K562 (cell line): ENCODE results near the gene FIZ1. TPM values are rescaled to one million over a fixed set of nuclear protein-coding genes. Genes with fewer than 3 reads are reported as not detected.

Experiments
- ATF3 ChIP-seq, 2 experiments: fragments of 450-650 bp in 1 of 2; sonication (generic) in 1 of 2; formaldehyde crosslinking in 1 of 2; IDR thresholded peaks in 1 of 2; conservative IDR thresholded peaks in 1 of 2; 2 replicates each; pipeline versions ENCODE4 v1.6.1 to v1.8.1; 2016 to 2023; ENCODE audit warnings: mild to moderate bottlenecking in 2 of 2, moderate library complexity in 2 of 2, inconsistent platforms in 1 of 2, missing genetic modification reagents in 1 of 2
- BCOR ChIP-seq: fragments of 450-650 bp; IDR thresholded peaks from 2 replicates; pipeline ENCODE4 v1.6.1; 2016
- CBX3 ChIP-seq, 2 experiments: IDR thresholded peaks; 1 replicate in 1 of 2; 2 replicates in 1 of 2; pipeline ENCODE4 v1.6.1; 2012; ENCODE audit warnings: inconsistent platforms in 2 of 2, low read length in 2 of 2, borderline replicate concordance in 1 of 2, control low read depth in 1 of 2
- CBX8 ChIP-seq: fragments of 200-600 bp; sonication (generic); IDR thresholded peaks from 2 replicates; pipeline ENCODE4 v1.6.1; 2012; ENCODE audit warnings: borderline replicate concordance, mixed run types, low read depth, mild to moderate bottlenecking, moderate library complexity, mixed read lengths, low read length, control low read depth, inconsistent platforms; ENCODE audit not compliant: poor library complexity, severe bottlenecking; ENCODE audit errors: extremely low read depth
- CHD2 ChIP-seq: IDR thresholded peaks from 2 replicates; pipeline ENCODE4 v1.6.1; 2011; ENCODE audit warnings: low read depth, low read length
- ERF ChIP-seq: fragments of 450-650 bp; formaldehyde crosslinking; IDR thresholded peaks from 2 replicates; pipeline ENCODE4 v1.4.0; 2020; ENCODE audit warnings: mild to moderate bottlenecking, mixed read lengths
- ESRRA ChIP-seq: fragments of 450-650 bp; IDR thresholded peaks from 2 replicates; pipeline ENCODE4 v1.6.1; 2014; ENCODE audit warnings: low read depth, mild to moderate bottlenecking, moderate library complexity, borderline replicate concordance
- L3MBTL2 ChIP-seq: fragments of 450-650 bp; IDR thresholded peaks from 2 replicates; pipeline ENCODE4 v1.6.1; 2016; ENCODE audit warnings: mild to moderate bottlenecking, moderate library complexity
- MAFF ChIP-seq: IDR thresholded peaks from 2 replicates; pipeline ENCODE4 v1.6.1; 2012; ENCODE audit warnings: low read length, improper control_type of control experiment
- MCM7 ChIP-seq, 2 experiments: fragments of 450-650 bp; IDR thresholded peaks; 2 replicates each; pipeline ENCODE4 v1.6.1; 2016 to 2018
- MTA3 ChIP-seq: fragments of 450-650 bp; formaldehyde crosslinking; IDR thresholded peaks from 2 replicates; pipeline ENCODE4 v1.6.1; 2017; ENCODE audit warnings: mild to moderate bottlenecking, borderline replicate concordance
- NCOA2 ChIP-seq, 2 experiments: fragments of 450-650 bp; IDR thresholded peaks; 2 replicates each; pipeline ENCODE4 v1.6.1; 2018; ENCODE audit warnings: mild to moderate bottlenecking in 2 of 2, moderate library complexity in 1 of 2; ENCODE audit not compliant: partially characterized antibody in 2 of 2
- NONO ChIP-seq, 2 experiments: fragments of 200-400 bp in 1 of 2; fragments of 450-650 bp in 1 of 2; formaldehyde crosslinking in 1 of 2; IDR thresholded peaks; 2 replicates each; pipeline ENCODE4 v1.6.1; 2017; ENCODE audit warnings: low read depth in 2 of 2, mild to moderate bottlenecking in 2 of 2, moderate library complexity in 2 of 2, low read length in 1 of 2
- NR4A1 ChIP-seq, 2 experiments: fragments of 250-450 bp in 1 of 2; fragments of 450-650 bp in 1 of 2; sonication (Bioruptor Pico) in 1 of 2; IDR thresholded peaks; 2 replicates each; pipeline versions ENCODE4 v1.4.0 to v1.6.1; 2016 to 2020; ENCODE audit warnings: mild to moderate bottlenecking in 2 of 2, missing compliant biosample characterization in 1 of 2, missing genetic modification characterization in 1 of 2, moderate library complexity in 1 of 2
- PRMT5 ChIP-seq: sonication (generic); formaldehyde crosslinking; IDR thresholded peaks from 2 replicates; pipeline ENCODE4 v1.5.0; 2020; ENCODE audit warnings: missing genetic modification reagents
- RAD21 ChIP-seq, 2 experiments: fragments of 250-450 bp in 1 of 2; fragments of 450-650 bp in 1 of 2; sonication (Bioruptor Pico) in 1 of 2; formaldehyde crosslinking in 1 of 2; IDR thresholded peaks in 1 of 2; conservative IDR thresholded peaks in 1 of 2; 2 replicates each; pipeline versions ENCODE4 v1.4.0 to v1.8.0; 2020 to 2022; ENCODE audit warnings: mild to moderate bottlenecking in 2 of 2, moderate library complexity in 1 of 2
- SNIP1 ChIP-seq: fragments of 450-650 bp; IDR thresholded peaks from 2 replicates; pipeline ENCODE4 v1.7.1; 2017; ENCODE audit warnings: low read depth, mild to moderate bottlenecking
- TAF9B ChIP-seq: fragments of 450-650 bp; IDR thresholded peaks from 2 replicates; pipeline ENCODE4 v1.6.1; 2018; ENCODE audit warnings: mild to moderate bottlenecking; ENCODE audit not compliant: partially characterized antibody
- TFAM ChIP-seq: fragments of 250-450 bp; sonication (Bioruptor Pico); conservative IDR thresholded peaks from 2 replicates; pipeline ENCODE4 v1.5.0; 2021; ENCODE audit warnings: mild to moderate bottlenecking, moderate library complexity
- U2AF1 ChIP-seq: fragments of 200-400 bp; formaldehyde crosslinking; optimal IDR thresholded peaks from 2 replicates; pipeline ENCODE3; 2017; ENCODE audit warnings: mild to moderate bottlenecking, low read depth, low read length, moderate library complexity
- ZBTB9 ChIP-seq: fragments of 450-650 bp; formaldehyde crosslinking; IDR thresholded peaks from 2 replicates; pipeline ENCODE4 v1.4.0; 2020; ENCODE audit warnings: mild to moderate bottlenecking, moderate library complexity
- ZNF274 ChIP-seq: IDR thresholded peaks from 2 replicates; pipeline ENCODE4 v1.6.1; 2011; ENCODE audit warnings: low read depth, mild to moderate bottlenecking, low read length, moderate library complexity, borderline replicate concordance
- ZNF586 ChIP-seq: fragments of 450-650 bp; formaldehyde crosslinking; conservative IDR thresholded peaks from 2 replicates; pipeline ENCODE4 v1.4.0; 2020; ENCODE audit warnings: mild to moderate bottlenecking, moderate library complexity
- ZNF589 ChIP-seq: fragments of 200-800 bp; sonication (Bioruptor generic); IDR thresholded peaks from 2 replicates; pipeline ENCODE4 v1.6.1; 2016; ENCODE audit warnings: low read depth, missing genetic modification characterization, missing compliant biosample characterization
- ZNF668 ChIP-seq: fragments of 250-450 bp; sonication (Bioruptor Pico); IDR thresholded peaks from 2 replicates; pipeline ENCODE4 v1.8.0; 2022; ENCODE audit warnings: mild to moderate bottlenecking, inconsistent platforms
- ZNF699 ChIP-seq: fragments of 250-450 bp; sonication (Bioruptor Pico); IDR thresholded peaks from 2 replicates; pipeline ENCODE4 v1.8.0; 2021; ENCODE audit warnings: mild to moderate bottlenecking, moderate library complexity; ENCODE audit not compliant: insufficient replicate concordance
- polyA plus RNA-seq, 8 experiments: library from polyadenylated mRNA; depleted of rRNA in 4 of 8; stranded (reverse) in 5 of 8; unstranded in 3 of 8; fragments of >200 nt; fragmentation: Nextera tagmentation in 2 of 8; fragmentation: Illumina TruSeq in 1 of 8; extraction: Ambion mirVana in 2 of 8; extraction: Trizol in 1 of 8; gene quantifications; 2 replicates each; pipeline versions ENCODE4 v1.2.1 to v1.2.3, GENCODE V29; 2011 to 2014; ENCODE audit warnings: inconsistent platforms in 1 of 8, missing spikeins in 1 of 8
- total RNA-seq, 7 experiments: library from RNA; depleted of rRNA in 6 of 7; stranded (reverse); fragments of >200 nt in 6 of 7; fragmentation: Illumina TruSeq in 2 of 7; extraction: Trizol in 2 of 7; gene quantifications; 2 replicates each; pipeline versions ENCODE4 v1.2.1 to v1.2.3, GENCODE V29; 2011 to 2021; ENCODE audit warnings: low replicate concordance in 1 of 7

FIZ1 gene
- total and polyA plus RNA-seq, 9 of the 15 experiments (the other 6 are each of a cell fraction or from before 2014, with no cell fraction given) = 0.79 to 17.5 (median 5.5) TPM

- TF ChIP-seq CHD2 (no peak), ZNF274 (no peak), MAFF (no peak), NONO (IDR thresholded peaks at IDR 0.05; ENCODE audit: low read depth in 2 of 2, low read length in 1 of 2) (peak; percentile 51 to 78; a peak in 3 of 4 replicates), BCOR (no peak), MTA3 (no peak), TAF9B (no peak), U2AF1 (peak; percentile 37), PRMT5 (CRISPR knock-in tag) (no peak), RAD21 (CRISPR knock-in tag; conservative IDR thresholded peaks at IDR 0.05 in 1 of 2, IDR thresholded peaks at IDR 0.05 in 1 of 2) (0 out of 4 replicates have a peak, but pooled peaks of 1 of the 2 experiments have one; percentile 11), ZBTB9 (no peak), NR4A1 (CRISPR knock-in tag; IDR thresholded peaks at IDR 0.05) (no peak), NR4A1 (tag; IDR thresholded peaks at IDR 0.05) (no peak), TFAM (CRISPR knock-in tag) (no peak), ESRRA (no peak), ZNF699 (no peak), ERF (no peak; the same call in 1 of the 2 replicates), L3MBTL2 (0 out of 2 replicates have a peak, but pooled peaks have one; percentile 13), ZNF586 (CRISPR knock-in tag) (no peak), SNIP1 (no peak), CBX8 (no peak), ZNF589 (CRISPR knock-in tag) (no peak), NCOA2 (IDR thresholded peaks at IDR 0.05; ENCODE audit: partially characterized antibody in 2 of 2) (no peak), MCM7 (IDR thresholded peaks at IDR 0.05) (no peak), CBX3 (IDR thresholded peaks at IDR 0.05; ENCODE audit: borderline replicate concordance in 1 of 2, low read length in 2 of 2) (no peak), ZNF668 (no peak), ATF3 (IDR thresholded peaks at IDR 0.05) (no peak), ATF3 (CRISPR knock-in tag; conservative IDR thresholded peaks at IDR 0.05) (no peak)
Measured at GRCh38 chr19:55598719-55599467, 424 bp downstream of the FIZ1 start (continued).
